GM18951 (cell line): ENCODE measurements around the gene CRB2.

Source experiments
- POLR2A ChIP-seq: IDR thresholded peaks from 4 replicates; pipeline ENCODE4 v1.6.1; 2011; ENCODE audit warnings: mild to moderate bottlenecking; ENCODE audit not compliant: insufficient read length, insufficient read depth; ENCODE audit errors: extremely low read depth
- in situ Hi-C: fragments of 300-500 bp; cut with MboI; formaldehyde crosslinking; loops from one replicate; pipeline ENCODE4 v1.12.0; 2022; ENCODE audit warnings: low sequenced_read_pairs, mixed read lengths, inconsistent platforms; ENCODE audit not compliant: unreplicated experiment

The CRB2 gene

DNA sequence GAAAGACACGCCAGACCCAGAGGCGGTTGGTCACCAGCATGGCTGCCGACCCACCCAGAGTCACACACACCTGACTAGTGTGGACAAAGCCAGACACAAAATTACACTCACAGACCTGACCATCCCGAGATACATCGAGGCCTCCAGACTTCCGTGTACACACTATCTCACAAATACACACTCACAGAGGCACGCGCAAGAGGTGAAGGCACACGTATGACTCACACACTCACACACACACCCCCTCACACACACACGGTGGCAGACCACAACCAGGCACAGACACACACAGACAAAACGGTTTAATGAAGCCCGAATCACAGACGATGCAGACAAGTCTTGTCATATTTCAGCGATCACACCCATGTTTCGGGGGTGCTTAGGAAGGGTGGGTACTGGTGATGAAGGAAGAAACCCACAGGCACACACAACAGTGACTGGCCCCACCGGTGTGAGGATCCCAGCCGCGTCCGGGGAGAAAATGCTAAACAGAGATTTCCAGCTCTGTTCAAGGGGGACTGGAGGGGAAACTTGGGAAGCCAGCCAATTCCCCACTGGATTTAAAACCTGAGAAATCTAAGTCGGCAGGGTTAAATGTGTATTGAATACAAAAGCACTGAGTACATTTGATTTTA is 51.3 kb downstream of the CRB2 start:
- in situ Hi-C loops, result loop anchor here (25.0 kb wide), 1 partner anchor 905 kb away; no protein-coding TSS in a partner anchor
- TF ChIP-seq POLR2A, result no peak

DNA sequence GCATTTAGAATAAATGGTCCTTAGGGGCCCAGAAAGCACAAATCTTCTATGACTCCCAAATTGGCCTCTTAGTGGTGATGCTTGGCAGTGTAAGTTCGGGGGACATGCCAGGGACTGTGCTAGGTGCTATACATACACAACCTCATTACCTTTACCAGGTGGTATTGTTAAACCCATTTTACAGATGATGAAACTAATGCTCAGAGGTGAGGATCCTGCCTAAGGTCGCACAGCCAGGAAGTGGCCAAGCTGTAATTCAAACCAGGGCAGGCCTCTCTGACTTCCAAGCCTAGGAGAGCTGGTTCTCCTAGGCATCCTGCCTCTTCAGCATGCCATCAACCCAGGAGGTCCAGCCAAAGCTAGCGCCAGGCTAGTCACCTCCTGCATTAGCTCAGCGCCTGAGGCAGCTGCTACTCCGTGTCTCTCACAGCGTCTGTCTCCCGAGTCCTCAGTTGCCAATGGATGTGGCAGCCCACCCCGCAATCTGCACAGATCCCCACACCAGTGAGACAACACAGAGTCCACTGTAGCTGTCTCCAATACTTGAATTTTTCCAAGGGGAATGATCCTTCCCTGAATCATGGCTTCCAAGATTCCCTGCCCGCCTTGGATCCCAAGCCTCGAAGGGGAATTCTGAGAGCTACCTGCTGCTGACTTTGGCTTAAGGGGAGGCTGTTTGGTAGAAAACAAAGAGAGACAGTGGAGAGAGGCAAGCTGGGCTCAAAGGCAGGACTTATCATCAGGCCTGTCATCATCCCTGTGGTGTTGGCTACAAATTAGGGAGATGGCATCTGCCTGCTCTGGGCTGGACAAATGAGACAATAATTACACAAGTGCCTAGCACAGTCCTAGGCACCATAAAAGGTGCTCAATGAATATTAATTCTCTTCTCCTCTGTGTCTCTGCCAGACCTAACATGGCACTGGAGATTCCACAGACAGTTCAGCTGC is 52.6 kb downstream of the CRB2 start:
- TF ChIP-seq POLR2A, result no peak
- in situ Hi-C loops, result loop anchor here (25.0 kb wide), 1 partner anchor 904 kb away; no protein-coding TSS in a partner anchor

DNA sequence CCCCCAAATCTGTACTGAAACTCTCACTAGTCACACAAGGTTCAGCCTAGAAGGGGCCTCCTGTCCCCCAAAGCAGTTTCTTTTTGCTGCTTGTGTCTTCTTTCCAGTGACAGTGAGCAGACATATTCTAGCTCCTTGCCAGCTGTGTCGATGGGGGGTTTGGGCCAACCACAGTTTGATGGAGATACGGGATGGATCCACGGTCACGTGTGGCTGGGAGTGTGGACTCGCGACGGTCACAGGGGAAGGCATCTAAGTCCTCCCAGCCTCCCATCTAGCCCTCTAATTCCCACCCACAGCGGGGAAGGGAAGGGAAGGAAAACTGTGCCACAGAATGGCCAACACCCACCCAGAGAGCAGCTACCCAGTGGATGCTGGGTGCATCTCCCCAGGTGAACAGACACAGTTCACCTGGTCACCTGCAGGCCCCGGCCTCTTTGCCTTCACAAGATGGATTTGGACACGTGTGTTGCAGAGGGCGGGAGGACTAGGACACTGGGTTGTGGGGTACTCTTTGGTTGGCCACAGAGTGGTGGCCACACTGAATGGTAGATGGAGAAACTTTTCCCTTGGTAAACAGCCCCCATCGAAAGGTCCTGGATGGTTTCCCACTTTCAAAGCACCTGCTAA is 54.4 kb downstream of the CRB2 start:
- in situ Hi-C loops, result loop anchor here (25.0 kb wide), 1 partner anchor 902 kb away; no protein-coding TSS in a partner anchor
- no peak for TF ChIP-seq POLR2A

DNA sequence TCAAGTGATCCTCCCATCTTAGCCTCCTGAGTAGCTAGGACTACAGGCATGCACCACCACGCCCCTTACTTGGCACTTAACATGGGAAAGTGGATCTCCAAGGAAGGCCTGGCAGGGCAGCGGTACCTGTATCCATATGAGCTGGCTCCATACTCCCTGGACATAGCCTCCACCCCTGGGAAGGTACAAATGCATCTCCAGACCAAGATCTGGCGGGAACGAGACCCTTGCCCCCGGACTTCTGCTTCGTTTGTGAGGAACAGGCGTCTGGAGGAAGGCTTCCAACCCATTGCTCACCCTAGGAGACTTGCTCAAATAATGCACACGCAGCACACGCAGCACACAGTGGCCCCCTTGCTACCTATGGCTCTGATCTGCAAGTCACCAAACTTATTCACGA is 55.2 kb downstream of the CRB2 start:
- no peak for TF ChIP-seq POLR2A
- in situ Hi-C loops, result loop anchor here (25.0 kb wide), 1 partner anchor 901 kb away; no protein-coding TSS in a partner anchor

DNA sequence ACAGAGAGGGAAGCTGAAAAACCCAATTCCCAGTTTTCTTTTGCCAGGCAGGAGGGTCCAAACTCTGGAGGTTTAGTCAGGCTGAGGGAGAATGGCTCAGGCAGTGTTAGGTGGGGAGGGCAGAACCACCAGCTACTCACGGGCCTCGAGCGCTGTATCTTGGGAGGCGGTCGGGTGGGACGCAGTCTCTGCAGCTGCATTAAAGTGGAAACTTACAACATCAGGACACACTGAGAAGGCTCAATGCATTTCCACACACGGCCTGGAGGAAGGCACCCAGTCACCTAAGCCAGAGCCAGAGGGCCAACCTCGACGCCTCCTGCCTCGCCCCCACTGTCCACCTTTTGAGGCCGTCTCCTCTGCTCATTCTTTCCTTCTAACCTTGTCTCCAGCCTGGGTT is 55.6 kb downstream of the CRB2 start:
- TF ChIP-seq POLR2A, result no peak
- in situ Hi-C loops, result loop anchor here (25.0 kb wide), 1 partner anchor 901 kb away; no protein-coding TSS in a partner anchor

DNA sequence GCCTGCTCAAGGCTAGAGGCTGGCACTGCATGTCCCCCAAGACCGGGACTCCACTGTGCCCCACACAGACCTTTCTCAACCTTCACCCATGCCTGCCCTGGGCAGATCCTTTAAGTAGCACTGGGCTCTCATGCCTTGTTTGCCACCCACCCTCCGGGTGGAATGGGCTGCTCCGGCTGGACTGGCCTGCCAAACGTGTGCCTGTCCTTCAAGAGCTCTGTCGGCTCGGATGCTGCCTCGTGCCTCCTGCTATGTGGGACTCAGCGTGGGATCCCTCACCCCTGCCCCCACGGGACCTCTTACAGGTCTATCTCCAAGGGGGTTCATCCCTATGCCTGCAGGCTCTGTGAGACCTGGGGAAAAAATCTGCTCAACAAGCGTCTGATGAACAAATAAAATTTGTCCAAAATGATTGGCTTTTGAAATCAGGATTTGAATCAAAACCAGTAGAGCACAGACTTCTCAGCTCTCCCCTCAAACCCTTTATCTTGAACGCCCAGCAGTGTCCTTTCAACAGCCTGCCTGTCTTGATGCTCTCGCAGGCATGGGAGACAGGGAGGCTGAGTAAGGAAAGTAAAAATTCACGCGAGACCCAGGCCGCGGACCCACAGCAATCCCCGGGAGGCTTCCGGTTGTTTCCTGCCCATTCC is 56.3 kb downstream of the CRB2 start:
- TF ChIP-seq POLR2A, result no peak
- in situ Hi-C loops, result loop anchor here (25.0 kb wide), 1 partner anchor 900 kb away; no protein-coding TSS in a partner anchor

DNA sequence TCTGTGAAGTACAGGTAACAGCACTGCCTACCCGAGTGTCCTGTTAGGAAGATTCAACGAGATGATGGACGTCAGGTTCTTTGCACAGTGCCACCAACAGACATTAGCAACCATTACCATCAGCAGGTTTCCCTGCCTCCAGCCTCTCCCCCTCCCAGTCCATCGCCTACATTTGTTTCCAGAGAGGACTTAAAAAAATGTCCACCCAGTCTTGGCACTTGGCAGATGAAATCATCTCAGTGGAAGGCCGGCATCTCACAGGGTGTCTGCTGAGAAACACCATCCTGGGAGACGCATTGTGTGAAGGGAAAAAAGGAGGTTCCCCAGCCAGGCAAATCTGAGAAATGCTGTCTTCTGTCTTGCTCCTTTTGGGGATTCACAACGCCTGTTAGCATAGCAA is 58.2 kb downstream of the CRB2 start:
- in situ Hi-C loops, result loop anchor here (25.0 kb wide), 1 partner anchor 898 kb away; no protein-coding TSS in a partner anchor

DNA sequence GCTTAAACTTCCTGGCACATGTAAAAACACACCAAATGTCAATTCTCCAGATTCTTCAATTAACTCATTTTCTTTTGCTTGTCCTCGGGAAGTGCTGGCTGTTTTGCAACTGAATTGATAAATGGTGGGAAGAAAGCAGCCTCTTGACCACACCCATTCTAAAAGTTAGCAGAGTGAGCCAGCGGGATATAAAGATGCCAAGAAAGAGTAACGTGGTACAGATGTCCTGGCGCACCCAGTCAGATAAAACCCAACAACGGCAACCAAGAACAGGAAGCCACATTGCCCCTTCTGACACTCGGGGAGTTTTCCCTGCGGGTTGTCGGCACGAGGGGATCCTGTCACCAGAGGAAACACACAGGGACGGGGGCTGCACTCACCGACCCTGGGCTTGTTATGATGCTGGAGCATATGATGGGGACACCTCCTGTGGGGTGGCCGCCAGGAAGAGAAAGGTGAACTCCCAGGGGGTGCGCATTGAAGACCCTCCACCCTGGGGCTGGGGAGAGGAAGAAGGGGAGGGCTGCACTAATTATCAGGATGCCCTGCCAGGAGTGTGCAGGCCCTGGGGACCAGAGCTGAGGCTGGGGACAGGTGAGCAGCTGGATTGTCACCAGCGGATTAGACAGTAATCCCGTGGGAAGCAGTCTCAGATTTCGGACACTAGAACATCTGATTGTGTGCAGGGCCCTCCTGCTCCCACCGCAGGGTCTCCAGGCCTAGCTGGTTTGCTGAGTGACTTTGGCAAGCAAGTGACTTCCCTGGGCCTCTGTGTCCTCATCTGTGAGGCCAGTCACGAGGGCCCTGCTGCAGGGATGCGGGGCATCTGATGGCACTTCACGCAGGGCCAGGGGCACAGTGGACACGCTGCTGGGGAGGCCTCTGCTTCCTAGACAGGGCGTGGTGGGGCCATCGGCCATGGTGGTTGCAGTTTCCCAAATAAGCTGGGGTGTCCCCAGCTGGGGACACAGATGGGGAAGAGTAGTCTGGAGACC is 59.2 kb downstream of the CRB2 start:
- in situ Hi-C loops, result loop anchor here (25.0 kb wide), 1 partner anchor 897 kb away; no protein-coding TSS in a partner anchor
- no peak for TF ChIP-seq POLR2A

More for the DNA sequence above, 58.2 kb downstream of the CRB2 start:
- TF ChIP-seq POLR2A, result no peak

DNA sequence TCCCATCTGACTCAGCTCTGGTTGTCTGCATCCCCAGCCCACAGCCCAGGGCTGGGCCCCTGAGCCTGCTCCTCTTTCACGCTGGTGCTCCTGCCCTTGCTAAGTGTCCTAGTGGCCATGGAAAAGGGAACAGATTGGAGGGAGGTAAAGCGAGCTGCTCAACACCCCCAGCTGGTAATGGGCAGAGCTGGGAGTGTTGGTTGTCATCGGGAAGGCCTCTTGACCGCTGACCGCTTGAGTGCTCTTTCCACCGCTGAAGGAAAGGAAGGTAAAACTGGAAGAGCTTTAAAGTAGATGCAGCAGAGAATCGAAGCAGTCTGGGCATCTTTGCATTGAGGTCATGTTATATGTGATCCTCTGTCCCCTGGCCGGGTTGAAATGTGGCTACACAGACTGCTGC is 60.2 kb downstream of the CRB2 start:
- in situ Hi-C loops, result loop anchor here (25.0 kb wide), 1 partner anchor 896 kb away; no protein-coding TSS in a partner anchor
- TF ChIP-seq POLR2A, result no peak

DNA sequence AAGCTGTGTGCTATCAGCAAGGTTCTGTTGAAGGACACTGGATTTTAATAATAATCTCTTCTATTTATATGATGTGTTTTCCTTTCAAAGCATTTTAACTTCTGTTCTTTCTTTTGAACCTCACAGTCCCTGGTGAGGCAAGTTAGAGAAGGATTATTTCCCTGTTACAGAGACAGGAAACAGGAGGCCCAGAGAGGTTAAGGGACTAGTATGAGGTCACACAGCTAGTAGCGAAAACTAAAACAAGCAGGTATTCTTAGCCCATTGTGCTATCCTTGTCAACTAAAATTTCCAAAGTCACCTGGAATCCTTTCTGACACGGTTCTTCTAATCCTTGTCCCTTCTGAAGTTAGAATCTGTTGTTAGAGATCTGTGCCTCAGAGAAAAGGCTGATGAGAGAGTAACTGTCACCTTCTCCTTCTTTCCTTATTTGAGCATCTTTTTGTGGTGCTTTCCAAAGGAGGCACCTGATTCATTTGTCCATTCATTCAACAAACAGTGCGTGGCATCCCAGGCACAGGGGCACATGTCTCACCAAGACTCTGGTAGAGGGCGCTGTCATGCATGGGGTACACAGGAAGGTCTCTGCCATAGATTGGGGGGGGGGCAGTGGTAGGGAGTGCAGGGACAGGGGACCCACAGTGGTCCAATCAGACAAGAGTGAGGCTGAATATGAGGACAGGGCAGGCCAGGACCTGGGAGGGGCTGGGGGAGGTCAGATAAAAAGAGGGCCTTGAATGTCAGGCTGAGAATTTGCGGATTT is 61.5 kb downstream of the CRB2 start:
- in situ Hi-C loops, result loop anchor here (25.0 kb wide), 1 partner anchor 895 kb away; no protein-coding TSS in a partner anchor
- TF ChIP-seq POLR2A, result no peak

DNA sequence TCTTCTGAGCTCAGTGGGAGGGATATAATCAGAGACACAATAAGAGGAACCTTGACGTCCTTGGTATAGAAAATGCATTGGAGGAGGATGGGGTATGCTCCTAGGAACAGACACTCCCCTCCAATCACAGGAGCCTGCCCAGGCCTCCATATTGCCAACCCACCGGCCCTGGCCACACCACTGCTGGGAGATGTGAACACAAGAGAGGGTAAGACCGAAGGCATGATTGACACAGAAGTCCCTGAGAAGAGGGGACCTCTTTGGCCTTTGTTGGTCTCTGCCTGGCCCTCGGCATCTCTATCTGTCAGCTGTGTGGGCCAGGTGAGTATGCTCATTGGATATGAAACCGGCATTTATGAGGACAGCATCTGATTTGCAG is 62.0 kb downstream of the CRB2 start:
- TF ChIP-seq POLR2A, result no peak
- in situ Hi-C loops, result loop anchor here (25.0 kb wide), 1 partner anchor 894 kb away; no protein-coding TSS in a partner anchor

DNA sequence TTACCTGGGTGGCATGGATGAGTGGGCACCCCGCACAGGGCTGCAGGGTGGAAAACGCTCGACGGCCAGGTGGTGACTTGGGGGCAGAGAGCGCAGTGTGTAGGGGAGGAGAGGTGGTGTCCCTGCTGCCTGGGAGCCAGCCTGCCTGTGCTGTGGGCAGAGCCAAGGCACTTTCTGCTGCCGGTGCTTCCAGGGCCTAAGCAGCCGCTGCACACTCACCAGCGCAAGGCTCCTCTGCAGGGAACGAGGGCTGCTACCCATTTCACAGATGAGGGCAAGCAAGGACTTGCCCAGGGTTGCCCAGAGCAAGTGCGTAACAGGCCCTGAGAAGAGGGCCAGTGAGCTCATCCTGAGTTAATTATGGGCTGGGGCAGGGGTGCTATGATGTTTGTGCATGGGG is 62.5 kb downstream of the CRB2 start:
- no peak for TF ChIP-seq POLR2A
- in situ Hi-C loops, result loop anchor here (25.0 kb wide), 1 partner anchor 894 kb away; no protein-coding TSS in a partner anchor
